Measurements from ENCODE around the gene USP2. TPM values are rescaled to one million over a fixed set of nuclear protein-coding genes. Genes with fewer than 3 reads are reported as not detected.
"Not testable (repeated sequence)": the region's sequence is repeated elsewhere in the genome, so short reads cannot be mapped to it uniquely, and the experiment has no call there.

Gene USP2
- total RNA-seq, 1 donor from 2014 or later, result 0.26 TPM

DNA sequence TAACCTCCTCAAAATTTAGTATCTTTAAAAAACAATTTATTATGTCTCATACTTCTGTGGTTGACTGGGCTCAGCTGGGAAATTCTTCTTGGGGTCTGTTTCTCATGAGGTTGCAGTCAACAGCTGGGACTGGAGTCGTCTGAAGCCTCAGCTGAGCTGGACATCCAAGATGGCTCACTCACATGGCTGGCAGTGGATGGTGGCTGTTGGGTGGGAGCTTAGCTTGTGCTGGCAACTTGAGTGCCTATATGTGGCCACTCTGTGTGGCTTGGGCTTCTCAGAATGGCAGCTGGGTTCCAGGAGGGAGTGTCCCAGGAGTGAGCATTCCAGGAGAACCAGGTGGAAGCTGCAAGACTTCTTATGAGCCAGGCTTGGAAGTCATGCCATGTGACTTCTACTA, 28.2 kb upstream of the USP2 start:
- FAIRE-seq (peak; percentile 47), DNase-seq (ENCODE audit: low read depth) (no peak)
- no peak overlapping the region for H3K4me3 ChIP-seq (ENCODE audit: low read depth, low read length)
- no peaks in the 10 kb centered on the region for H3K27me3 ChIP-seq (ENCODE audit: control insufficient read depth, insufficient read depth, low read length)
- TF ChIP-seq, protein P1, sequence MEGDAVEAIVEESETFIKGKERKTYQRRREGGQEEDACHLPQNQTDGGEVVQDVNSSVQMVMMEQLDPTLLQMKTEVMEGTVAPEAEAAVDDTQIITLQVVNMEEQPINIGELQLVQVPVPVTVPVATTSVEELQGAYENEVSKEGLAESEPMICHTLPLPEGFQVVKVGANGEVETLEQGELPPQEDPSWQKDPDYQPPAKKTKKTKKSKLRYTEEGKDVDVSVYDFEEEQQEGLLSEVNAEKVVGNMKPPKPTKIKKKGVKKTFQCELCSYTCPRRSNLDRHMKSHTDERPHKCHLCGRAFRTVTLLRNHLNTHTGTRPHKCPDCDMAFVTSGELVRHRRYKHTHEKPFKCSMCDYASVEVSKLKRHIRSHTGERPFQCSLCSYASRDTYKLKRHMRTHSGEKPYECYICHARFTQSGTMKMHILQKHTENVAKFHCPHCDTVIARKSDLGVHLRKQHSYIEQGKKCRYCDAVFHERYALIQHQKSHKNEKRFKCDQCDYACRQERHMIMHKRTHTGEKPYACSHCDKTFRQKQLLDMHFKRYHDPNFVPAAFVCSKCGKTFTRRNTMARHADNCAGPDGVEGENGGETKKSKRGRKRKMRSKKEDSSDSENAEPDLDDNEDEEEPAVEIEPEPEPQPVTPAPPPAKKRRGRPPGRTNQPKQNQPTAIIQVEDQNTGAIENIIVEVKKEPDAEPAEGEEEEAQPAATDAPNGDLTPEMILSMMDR (IDR thresholded peaks at IDR 0.05; ENCODE audit: insufficient read depth, low read length, severe bottlenecking), result no peak
- no peaks in the 10 kb centered on the region for H3K36me3 ChIP-seq (ENCODE audit: control insufficient read depth, insufficient read depth, low read length)

DNA sequence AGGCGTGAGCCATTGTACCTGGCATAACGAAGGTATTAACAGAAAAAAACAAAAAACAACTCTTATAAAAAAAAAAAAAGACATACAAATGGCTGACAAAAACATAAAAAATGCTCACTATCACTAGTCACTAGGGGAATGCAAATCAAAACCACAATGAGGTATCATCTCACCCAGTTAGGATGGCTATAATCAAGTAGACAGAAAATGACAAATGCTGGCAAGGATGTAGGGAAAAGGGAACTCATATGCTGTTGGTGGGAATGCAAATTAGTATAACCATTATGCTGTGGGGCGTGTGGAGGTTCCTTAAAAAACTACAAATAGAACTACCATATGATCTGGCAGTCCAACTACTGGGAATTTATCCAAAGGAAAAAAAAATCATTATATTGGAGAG, 24.5 kb upstream of the USP2 start:
- H3K27me3 ChIP-seq (ENCODE audit: control insufficient read depth, insufficient read depth, low read length), result no peaks in the 10 kb centered on the region
- FAIRE-seq (no peak), DNase-seq (ENCODE audit: low read depth) (no peak)
- H3K4me3 ChIP-seq (ENCODE audit: low read depth, low read length), result no peak overlapping the region
- TF ChIP-seq, protein P1 (IDR thresholded peaks at IDR 0.05; ENCODE audit: insufficient read depth, low read length, severe bottlenecking), result no peak
- no peaks in the 10 kb centered on the region for H3K36me3 ChIP-seq (ENCODE audit: control insufficient read depth, insufficient read depth, low read length)

DNA sequence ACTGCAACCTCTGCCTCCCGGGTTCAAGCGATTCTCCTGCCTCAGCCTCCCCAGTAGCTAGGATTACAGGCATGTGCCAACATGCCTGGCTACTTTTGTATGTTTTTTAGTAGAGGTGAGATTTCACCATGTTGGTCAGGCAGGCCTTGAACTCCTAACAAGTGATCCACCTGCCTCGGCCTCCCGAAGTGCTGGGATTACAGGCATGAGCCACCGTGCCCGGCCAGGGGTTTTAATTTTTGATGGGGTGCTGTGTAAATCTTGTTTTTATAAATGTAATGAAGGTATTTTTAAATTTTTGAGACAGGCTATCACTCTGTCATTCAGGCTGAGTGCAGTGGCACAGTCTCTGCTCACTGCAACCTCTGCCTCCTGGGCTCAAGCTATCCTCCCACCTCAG, 24.0 kb upstream of the USP2 start:
- not testable (repeated sequence) for FAIRE-seq; H3K36me3 ChIP-seq (ENCODE audit: control insufficient read depth, insufficient read depth, low read length)

DNA sequence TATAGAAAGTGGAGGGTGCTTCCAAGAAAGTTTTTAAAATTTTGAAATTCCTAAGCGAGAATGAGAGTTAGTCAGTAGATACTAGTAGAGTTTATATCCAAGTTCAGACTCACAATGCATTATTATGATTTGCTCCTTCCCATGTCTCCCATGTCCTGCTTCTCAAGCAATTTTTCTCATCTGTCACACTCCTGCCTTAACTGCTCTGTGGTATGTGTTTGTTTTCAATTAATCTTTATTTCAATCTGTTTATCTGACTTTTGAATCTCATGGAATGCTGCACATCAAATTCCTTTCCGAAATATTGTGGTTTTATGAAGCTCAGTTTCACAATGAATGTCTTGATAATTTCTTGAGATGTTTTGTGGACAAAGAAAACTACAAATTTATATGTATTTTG, 23.4 kb upstream of the USP2 start:
- TF ChIP-seq, protein P1 (IDR thresholded peaks at IDR 0.05; ENCODE audit: insufficient read depth, low read length, severe bottlenecking), result no peak

More for the DNA sequence above, 24.0 kb upstream of the USP2 start:
- not testable (repeated sequence) for DNase-seq (ENCODE audit: low read depth); H3K4me3 ChIP-seq (ENCODE audit: low read depth, low read length); H3K27me3 ChIP-seq (ENCODE audit: control insufficient read depth, insufficient read depth, low read length)

DNA sequence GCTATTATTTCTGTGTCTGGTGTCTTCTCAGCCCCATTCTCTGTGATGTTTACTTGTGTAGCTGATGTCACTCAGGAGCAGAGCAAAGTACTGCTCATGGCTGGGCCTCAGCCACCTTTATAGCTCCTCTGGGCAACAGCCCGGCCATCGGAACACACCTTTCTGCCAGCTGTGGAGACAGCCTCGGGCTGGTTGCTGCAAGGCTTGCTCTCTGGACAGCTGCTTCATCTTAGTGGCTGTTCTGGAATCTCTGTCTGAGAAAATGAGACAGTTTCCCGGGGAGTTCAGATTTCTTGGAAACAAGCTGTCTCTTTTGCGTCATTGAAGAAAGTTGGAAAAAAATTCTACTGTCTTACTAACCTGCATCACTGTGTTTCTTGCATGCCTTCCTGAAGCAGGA, 21.5 kb upstream of the USP2 start:
- no peak for FAIRE-seq
- Histone ChIP-seq H3K4me3 (ENCODE audit: low read depth, low read length) (no peak overlapping the region), H3K27me3 (ENCODE audit: control insufficient read depth, insufficient read depth, low read length) (no peaks in the 10 kb centered on the region), H3K36me3 (ENCODE audit: control insufficient read depth, insufficient read depth, low read length) (no peaks in the 10 kb centered on the region)
- TF ChIP-seq, protein P1 (IDR thresholded peaks at IDR 0.05; ENCODE audit: insufficient read depth, low read length, severe bottlenecking), result no peak
- no peak for DNase-seq (ENCODE audit: low read depth)

More for the DNA sequence above, 23.4 kb upstream of the USP2 start:
- Histone ChIP-seq H3K4me3 (ENCODE audit: low read depth, low read length) (no peak overlapping the region), H3K36me3 (ENCODE audit: control insufficient read depth, insufficient read depth, low read length) (no peaks in the 10 kb centered on the region), H3K27me3 (ENCODE audit: control insufficient read depth, insufficient read depth, low read length) (no peaks in the 10 kb centered on the region)
- no peak for DNase-seq (ENCODE audit: low read depth)
- no peak for FAIRE-seq

DNA sequence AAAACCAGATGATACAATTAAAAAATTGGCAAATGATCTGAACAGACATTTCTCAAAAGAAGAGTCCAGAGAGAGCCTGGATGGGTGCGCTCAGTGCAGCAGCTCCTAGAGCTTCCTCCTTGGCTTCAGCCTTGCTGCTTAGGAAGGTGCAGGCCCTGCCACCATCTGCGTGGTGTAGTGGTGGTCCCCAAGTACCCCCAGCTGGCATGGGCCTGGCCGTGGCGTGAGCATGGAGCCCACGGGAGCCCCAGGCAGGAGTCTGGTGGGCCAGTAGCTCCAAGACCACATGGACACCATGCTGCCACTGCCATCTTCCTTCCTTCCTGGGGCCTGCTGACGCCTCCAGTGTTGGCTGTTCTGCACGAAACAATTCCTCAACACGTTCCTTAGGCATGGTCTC, 21.0 kb upstream of the USP2 start:
- Histone ChIP-seq H3K27me3 (ENCODE audit: control insufficient read depth, insufficient read depth, low read length) (no peaks in the 10 kb centered on the region), H3K4me3 (ENCODE audit: low read depth, low read length) (no peak overlapping the region), H3K36me3 (ENCODE audit: control insufficient read depth, insufficient read depth, low read length) (no peaks in the 10 kb centered on the region)
- FAIRE-seq (no peak), DNase-seq (ENCODE audit: low read depth) (no peak)
- TF ChIP-seq, protein P1 (IDR thresholded peaks at IDR 0.05; ENCODE audit: insufficient read depth, low read length, severe bottlenecking), result no peak

All from bronchial epithelial cell (primary cell).